ENCODE results near the gene ENSA.
A peak's percentile ranks its signal among the peaks of the same experiment; 100 is the strongest.
"Not testable (repeated sequence)": the region's sequence is repeated elsewhere in the genome, so short reads cannot be mapped to it uniquely, and the experiment has no call there.

The ENSA gene

GRCh38 chr1:150621497-150622302, 7.7 kb downstream of the ENSA start:
- DNase-seq, result no peak

- DNase-seq, result no peak
Observed at GRCh38 chr1:150620919-150621318, 8.5 kb downstream of the ENSA start.

- DNase-seq, result no peak
Observed at GRCh38 chr1:150619576-150620509, 9.6 kb downstream of the ENSA start.

- DNase-seq, result no peak
Observed at GRCh38 chr1:150615346-150616201, 13.8 kb downstream of the ENSA start.

GRCh38 chr1:150613061-150613920, 16.1 kb downstream of the ENSA start:
- peak; percentile 93 for DNase-seq

GRCh38 chr1:150612014-150612345, 17.4 kb downstream of the ENSA start:
- DNase-seq, result no peak

GRCh38 chr1:150610576-150610975, 18.8 kb downstream of the ENSA start:
- no peak for DNase-seq

- DNase-seq, result no peak
Observed at GRCh38 chr1:150609732-150610131, 19.7 kb downstream of the ENSA start.

GRCh38 chr1:150606463-150607142, 22.8 kb downstream of the ENSA start:
- DNase-seq, result no peak

GRCh38 chr1:150605451-150605731, 24.0 kb downstream of the ENSA start:
- not testable (repeated sequence) for DNase-seq

- DNase-seq, result no peak
Observed at GRCh38 chr1:150604226-150604588, 25.2 kb downstream of the ENSA start.

GRCh38 chr1:150603711-150604110, 25.7 kb downstream of the ENSA start:
- no peak for DNase-seq

- DNase-seq, result not testable (repeated sequence)
Observed at GRCh38 chr1:150602372-150602771, 27.0 kb downstream of the ENSA start.

- no peak for DNase-seq
Observed at GRCh38 chr1:150601540-150601939, 27.9 kb downstream of the ENSA start.

GRCh38 chr1:150598346-150598745, 31.1 kb downstream of the ENSA start:
- DNase-seq, result not testable (repeated sequence)

GRCh38 chr1:150596976-150597375, 32.4 kb downstream of the ENSA start:
- no peak for DNase-seq

- no peak for DNase-seq
Observed at GRCh38 chr1:150596095-150596892, 33.1 kb downstream of the ENSA start.

GRCh38 chr1:150582371-150582770, 47.0 kb downstream of the ENSA start:
- DNase-seq, result no peak

GRCh38 chr1:150581962-150582361, 47.5 kb downstream of the ENSA start:
- DNase-seq, result not testable (repeated sequence)

- not testable (repeated sequence) for DNase-seq
Observed at GRCh38 chr1:150581437-150581836, 48.0 kb downstream of the ENSA start.

- not testable (repeated sequence) for DNase-seq
Observed at GRCh38 chr1:150580966-150581365, 48.4 kb downstream of the ENSA start.

All from NCI-H2029 treated with DMSO at 0.1 percent for 48 hours (cell line).